WTC11 (cell line): Measurements from ENCODE around the gene PAIP2.

Experiments used
- FOXP1 ChIP-seq: sonication (generic); formaldehyde crosslinking; IDR thresholded peaks from 2 replicates; pipeline ENCODE4 v1.8.0; 2022; ENCODE audit warnings: missing genetic modification reagents, mild to moderate bottlenecking, moderate library complexity, borderline replicate concordance
- JUN ChIP-seq: sonication (generic); formaldehyde crosslinking; IDR thresholded peaks from 2 replicates; pipeline ENCODE4 v1.8.0; 2023; ENCODE audit warnings: mild to moderate bottlenecking, missing genetic modification reagents
- TF ChIP-seq, protein P1 (sequence below): fragments of 200-600 bp; IDR thresholded peaks from 2 replicates; pipeline ENCODE4 v1.8.0; 2022; ENCODE audit warnings: antibody characterized with exemption

DNA sequence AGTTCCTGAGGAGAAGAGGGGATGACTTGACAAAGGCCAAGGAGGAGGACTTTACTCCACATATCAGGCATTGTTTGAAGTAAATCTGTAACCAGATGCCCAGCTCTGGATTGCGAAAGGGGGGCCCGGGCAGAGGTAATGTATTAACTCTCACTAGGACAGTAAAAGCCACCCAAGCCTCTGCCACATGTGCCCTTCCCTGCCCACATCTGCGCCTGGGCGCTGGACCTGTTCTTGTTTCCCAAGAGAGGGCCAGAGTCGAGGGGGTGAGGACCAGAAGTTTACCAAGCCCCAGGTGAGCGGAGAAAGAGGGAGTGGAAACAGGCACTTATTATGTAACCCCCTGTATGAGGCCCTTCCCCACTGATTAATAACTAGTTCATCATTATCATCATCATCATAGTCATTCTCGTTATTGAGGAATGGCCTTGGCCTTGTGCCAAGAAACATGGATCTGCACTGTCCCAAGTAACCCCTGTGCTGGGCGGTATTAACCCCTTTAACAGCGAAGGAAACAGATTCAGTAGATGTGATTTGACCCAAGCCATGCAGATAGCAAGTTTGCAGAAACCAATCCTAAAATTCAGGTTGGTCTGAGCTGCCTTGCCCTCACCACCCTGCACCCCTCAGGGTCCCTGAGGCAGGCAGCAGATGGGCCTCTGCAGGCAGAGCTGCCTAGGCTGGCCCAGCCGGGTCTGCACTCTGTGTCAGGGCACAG is 41.8 kb downstream of the PAIP2 start, which contains the start of gene SLC23A1:
- TF ChIP-seq, protein P1, sequence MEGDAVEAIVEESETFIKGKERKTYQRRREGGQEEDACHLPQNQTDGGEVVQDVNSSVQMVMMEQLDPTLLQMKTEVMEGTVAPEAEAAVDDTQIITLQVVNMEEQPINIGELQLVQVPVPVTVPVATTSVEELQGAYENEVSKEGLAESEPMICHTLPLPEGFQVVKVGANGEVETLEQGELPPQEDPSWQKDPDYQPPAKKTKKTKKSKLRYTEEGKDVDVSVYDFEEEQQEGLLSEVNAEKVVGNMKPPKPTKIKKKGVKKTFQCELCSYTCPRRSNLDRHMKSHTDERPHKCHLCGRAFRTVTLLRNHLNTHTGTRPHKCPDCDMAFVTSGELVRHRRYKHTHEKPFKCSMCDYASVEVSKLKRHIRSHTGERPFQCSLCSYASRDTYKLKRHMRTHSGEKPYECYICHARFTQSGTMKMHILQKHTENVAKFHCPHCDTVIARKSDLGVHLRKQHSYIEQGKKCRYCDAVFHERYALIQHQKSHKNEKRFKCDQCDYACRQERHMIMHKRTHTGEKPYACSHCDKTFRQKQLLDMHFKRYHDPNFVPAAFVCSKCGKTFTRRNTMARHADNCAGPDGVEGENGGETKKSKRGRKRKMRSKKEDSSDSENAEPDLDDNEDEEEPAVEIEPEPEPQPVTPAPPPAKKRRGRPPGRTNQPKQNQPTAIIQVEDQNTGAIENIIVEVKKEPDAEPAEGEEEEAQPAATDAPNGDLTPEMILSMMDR: no peak
- no peak for TF ChIP-seq JUN
- no peak for TF ChIP-seq FOXP1 (CRISPR knock-in tag)
